HG02870 (cell line): Measurements from ENCODE around the gene SPOCK1.
"Not testable (repeated sequence)": the region's sequence is repeated elsewhere in the genome, so short reads cannot be mapped to it uniquely, and the experiment has no call there.

Experiments used
- ATAC-seq: cut with Tn5 transposase; IDR thresholded peaks from one replicate; pipeline ENCODE4 v1.9.1; 2021; ENCODE audit warnings: mild to moderate bottlenecking, moderate library complexity; ENCODE audit not compliant: unreplicated experiment

The SPOCK1 gene

GRCh38 chr5:137269946-137270345, 229.2 kb downstream of the SPOCK1 start:
- no peak for ATAC-seq

GRCh38 chr5:137269274-137269673, 229.9 kb downstream of the SPOCK1 start:
- ATAC-seq = no peak

GRCh38 chr5:137268646-137269045, 230.5 kb downstream of the SPOCK1 start:
- no peak for ATAC-seq

GRCh38 chr5:137266186-137266585, 232.9 kb downstream of the SPOCK1 start:
- no peak for ATAC-seq

- no peak for ATAC-seq
Observed at GRCh38 chr5:137265457-137265856, 233.7 kb downstream of the SPOCK1 start.

- ATAC-seq = no peak
Observed at GRCh38 chr5:137264573-137264972, 234.6 kb downstream of the SPOCK1 start.

GRCh38 chr5:137264041-137264440, 235.1 kb downstream of the SPOCK1 start:
- ATAC-seq = no peak

GRCh38 chr5:137263371-137264005, 235.6 kb downstream of the SPOCK1 start:
- ATAC-seq = no peak

- ATAC-seq = no peak
Observed at GRCh38 chr5:137262818-137263217, 236.3 kb downstream of the SPOCK1 start.

GRCh38 chr5:137260820-137261695, 238.1 kb downstream of the SPOCK1 start:
- ATAC-seq = no peak

- not testable (repeated sequence) for ATAC-seq
Observed at GRCh38 chr5:137259115-137259514, 240.0 kb downstream of the SPOCK1 start.

- ATAC-seq = no peak
Observed at GRCh38 chr5:137254119-137255090, 244.7 kb downstream of the SPOCK1 start.

GRCh38 chr5:137252512-137252911, 246.6 kb downstream of the SPOCK1 start:
- no peak for ATAC-seq

GRCh38 chr5:137250421-137250820, 248.7 kb downstream of the SPOCK1 start:
- no peak for ATAC-seq

- ATAC-seq = no peak
Observed at GRCh38 chr5:137248527-137248926, 250.6 kb downstream of the SPOCK1 start.

GRCh38 chr5:137245438-137245837, 253.7 kb downstream of the SPOCK1 start:
- no peak for ATAC-seq

GRCh38 chr5:137240285-137240684, 258.8 kb downstream of the SPOCK1 start:
- ATAC-seq = no peak

- no peak for ATAC-seq
Observed at GRCh38 chr5:137236849-137237507, 262.1 kb downstream of the SPOCK1 start.

GRCh38 chr5:137236252-137236651, 262.9 kb downstream of the SPOCK1 start:
- no peak for ATAC-seq
